Measurements from ENCODE around the gene TEX53. TPM values are rescaled to one million over a fixed set of nuclear protein-coding genes. Genes with fewer than 3 reads are reported as not detected.

The TEX53 gene
- total and polyA plus RNA-seq, 2 of the 8 experiments (the other 6 are each of a cell fraction or from before 2014, with no cell fraction given), result not detected

- Histone ChIP-seq H3K27ac (ENCODE audit: low read depth, low read length) (no peak overlapping the region), H3K9me3 (ENCODE audit: insufficient read depth in 2 of 2, low read depth in 1 of 2, low read length in 1 of 2) (no peaks in the 10 kb centered on the region), H3K79me1 (ENCODE audit: low read depth, low read length) (no peaks in the 10 kb centered on the region), H3K23ac (ENCODE audit: insufficient read length) (no peak overlapping the region), H2BK15ac (ENCODE audit: low read length) (no peak overlapping the region), H3K4me3 (ENCODE audit: extremely low read depth in 1 of 4, insufficient read depth in 2 of 4, low read depth in 3 of 4, low read length in 4 of 4) (no peak overlapping the region), H3K14ac (ENCODE audit: insufficient read length) (no peak overlapping the region), H4K91ac (replicated peaks; ENCODE audit: insufficient read length, low read length) (no peak overlapping the region), H3K79me2 (ENCODE audit: control insufficient read depth in 1 of 2, insufficient read depth in 2 of 2, low read length in 2 of 2) (no peaks in the 10 kb centered on the region), H2AK5ac (ENCODE audit: low read depth, low read length) (no peak overlapping the region), H3K36me3 (ENCODE audit: control insufficient read depth in 2 of 4, insufficient read depth in 4 of 4, low read length in 3 of 4) (no peaks in the 10 kb centered on the region), H3K4ac (replicated peaks; ENCODE audit: insufficient read length, low read depth, low read length) (no peak overlapping the region), H4K5ac (ENCODE audit: insufficient read length, low read depth, low read length) (no peak overlapping the region), H2BK12ac (ENCODE audit: low read depth, low read length) (no peak overlapping the region), H3K4me2 (ENCODE audit: insufficient read depth in 1 of 2, low read depth in 2 of 2, low read length in 2 of 2) (no peak overlapping the region), H4K8ac (ENCODE audit: extremely low read depth, insufficient read depth, low read length) (no peak overlapping the region), H3K9ac (replicated peaks in 1 of 4; ENCODE audit: extremely low read depth in 1 of 4, low read depth in 3 of 4, low read length in 3 of 4) (no peak overlapping the region), H2AFZ (ENCODE audit: low read length) (no peak overlapping the region), H3K23me2 (ENCODE audit: low read depth, low read length) (no peaks in the 10 kb centered on the region; the same call in 1 of the 2 replicates), H3K56ac (replicated peaks; ENCODE audit: insufficient read length, low read depth, low read length) (no peak overlapping the region), H2BK5ac (ENCODE audit: low read depth, low read length) (no peak overlapping the region), H3K4me1 (replicated peaks in 1 of 4; ENCODE audit: control insufficient read depth in 3 of 4, insufficient read depth in 4 of 4, low read length in 3 of 4) (no peaks in the 10 kb centered on the region), H2BK120ac (replicated peaks; ENCODE audit: low read depth, low read length) (no peak overlapping the region), H3K27me3 (replicated peaks in 1 of 4; ENCODE audit: control insufficient read depth in 3 of 4, extremely low read depth in 1 of 4, insufficient read depth in 3 of 4, low read length in 3 of 4) (no peaks in the 10 kb centered on the region), H3K18ac (ENCODE audit: extremely low read depth, low read length) (no peak overlapping the region), H4K20me1 (replicated peaks in 1 of 2; ENCODE audit: control insufficient read depth in 1 of 2, insufficient read depth in 2 of 2, low read length in 2 of 2) (peaks cover 0 to 7% of the 10 kb centered on the region in 2 experiments), H2BK20ac (ENCODE audit: low read length) (no peak overlapping the region)
- ChIA-PET CTCF (ENCODE audit: partially characterized antibody) (interaction anchor here (1.4 kb wide), 1 partner anchor 12 kb away, joined by 3 read pairs; no protein-coding TSS in a partner anchor), POLR2A (ENCODE audit: partially characterized antibody) (no interaction called here)
- DNase-seq (ENCODE audit: low read depth in 1 of 2, low spot score in 2 of 2), result no peak
- TF ChIP-seq HDAC2 (IDR thresholded peaks at IDR 0.05; ENCODE audit: borderline replicate concordance in 1 of 2, low read depth in 2 of 2, low read length in 2 of 2) (no peak), KDM5A (IDR thresholded peaks at IDR 0.05; ENCODE audit: low read length) (no peak), POLR2A (IDR thresholded peaks at IDR 0.05; ENCODE audit: control extremely low read depth in 1 of 2, low read depth in 2 of 2, low read length in 2 of 2) (no peak), ATF3 (IDR thresholded peaks at IDR 0.05; ENCODE audit: insufficient read depth, low read depth, low read length) (no peak), GTF2F1 (IDR thresholded peaks at IDR 0.05; ENCODE audit: borderline replicate concordance, low read depth, low read length) (no peak), HDAC6 (IDR thresholded peaks at IDR 0.05; ENCODE audit: low read depth, low read length) (no peak), MAFK (IDR thresholded peaks at IDR 0.05; ENCODE audit: low read depth, low read length) (no peak), TAF1 (IDR thresholded peaks at IDR 0.05; ENCODE audit: low read depth, low read length) (no peak), TCF12 (IDR thresholded peaks at IDR 0.05; ENCODE audit: low read depth, low read length) (no peak), ASH2L (IDR thresholded peaks at IDR 0.05; ENCODE audit: low read length) (no peak), TBP (IDR thresholded peaks at IDR 0.05; ENCODE audit: low read depth, low read length) (no peak), SIX5 (IDR thresholded peaks at IDR 0.05; ENCODE audit: low read depth, low read length) (no peak)
- FAIRE-seq, result no peak
- 83% methylated on average over 7 of the region's 7 CpGs; no CpG with 5 or more reads in 1 of the 2 experiments for WGBS, 2 experiments (ENCODE audit: extremely low coverage in 1 of 2, insufficient coverage in 1 of 2, insufficient read length in 1 of 2, insufficient replicate concordance in 2 of 2, low coverage in 1 of 2, low lambda C conversion rate in 2 of 2, missing lambda C conversion rate in 1 of 2)
Measured at GRCh38 chr9:114621561-114621960, 36.0 kb downstream of the TEX53 start.

All from H1 (cell line).